GM11168 (cell line): ENCODE measurements around the gene ZFR.

Experiments used
- in situ Hi-C: fragments of 300-500 bp; cut with MboI; formaldehyde crosslinking; loops from one replicate; pipeline ENCODE4 v1.12.0; 2022; ENCODE audit warnings: low sequenced_read_pairs; ENCODE audit not compliant: unreplicated experiment

The ZFR gene

GRCh38 chr5:32444431-32445286, at the start of gene ZFR:
TSS of gene ZFR (minus strand) at chr5:32444740. CDS start at chr5:32444658, 82 bp downstream.
- in situ Hi-C loops, result no loop called here

GRCh38 chr5:32490972-32491557, 46.5 kb upstream of the ZFR start:
- in situ Hi-C loops, result no loop called here

- in situ Hi-C loops, result no loop called here
Measured at GRCh38 chr5:32489791-32490562, 45.4 kb upstream of the ZFR start.

GRCh38 chr5:32487424-32487823, 42.9 kb upstream of the ZFR start:
- in situ Hi-C loops, result no loop called here

GRCh38 chr5:32487008-32487407, 42.5 kb upstream of the ZFR start:
- in situ Hi-C loops, result no loop called here

GRCh38 chr5:32482193-32482592, 37.7 kb upstream of the ZFR start:
- in situ Hi-C loops, result no loop called here

- in situ Hi-C loops, result no loop called here
Measured at GRCh38 chr5:32479096-32479495, 34.6 kb upstream of the ZFR start.

- in situ Hi-C loops, result no loop called here
Measured at GRCh38 chr5:32476891-32477290, 32.4 kb upstream of the ZFR start.

- in situ Hi-C loops, result no loop called here
Measured at GRCh38 chr5:32475334-32476097, 31.0 kb upstream of the ZFR start.

GRCh38 chr5:32474209-32474854, 29.8 kb upstream of the ZFR start:
- in situ Hi-C loops, result no loop called here

- in situ Hi-C loops, result no loop called here
Measured at GRCh38 chr5:32473072-32473471, 28.5 kb upstream of the ZFR start.

- in situ Hi-C loops, result no loop called here
Measured at GRCh38 chr5:32471784-32472183, 27.2 kb upstream of the ZFR start.

GRCh38 chr5:32465076-32465475, 20.5 kb upstream of the ZFR start:
- in situ Hi-C loops, result no loop called here

- in situ Hi-C loops, result no loop called here
Measured at GRCh38 chr5:32462618-32463017, 18.1 kb upstream of the ZFR start.

- in situ Hi-C loops, result no loop called here
Measured at GRCh38 chr5:32461441-32462120, 17.0 kb upstream of the ZFR start.

GRCh38 chr5:32460702-32461101, 16.2 kb upstream of the ZFR start:
- in situ Hi-C loops, result no loop called here

GRCh38 chr5:32458880-32459495, 14.4 kb upstream of the ZFR start:
- in situ Hi-C loops, result no loop called here

- in situ Hi-C loops, result no loop called here
Measured at GRCh38 chr5:32455311-32455710, 10.8 kb upstream of the ZFR start.

GRCh38 chr5:32454821-32455220, 10.3 kb upstream of the ZFR start:
- in situ Hi-C loops, result no loop called here
